Spleen (tissue), 7 donors: ENCODE measurements around the gene FKBP8.

ENCODE experiments used
- CTCF ChIP-seq, 11 experiments: fragments of 200-600 bp in 7 of 11; fragments of 450-650 bp in 4 of 11; sonication (generic) in 4 of 11; IDR thresholded peaks in 8 of 11; conservative IDR thresholded peaks in 3 of 11; 1 replicate in 7 of 11; 2 replicates in 4 of 11; pipeline versions ENCODE4 v1.4.0 to v1.8.0; 2016 to 2021; ENCODE audit warnings: antibody characterized with exemption in 11 of 11, inconsistent platforms in 4 of 11, mild to moderate bottlenecking in 1 of 11
- POLR2A ChIP-seq, 3 donors: fragments of 450-650 bp; IDR thresholded peaks; one replicate each; pipeline ENCODE4 v1.5.1; 2017; ENCODE audit warnings: antibody characterized with exemption in 3 of 3, mild to moderate bottlenecking in 1 of 3
- POLR2AphosphoS5 ChIP-seq, 3 donors: sonication (generic); formaldehyde crosslinking; IDR thresholded peaks; one replicate each; pipeline ENCODE4 v1.5.1; 2017; ENCODE audit warnings: antibody characterized with exemption in 3 of 3
- donor health status: DM: no; HTN: no; CAD: no; lungs with moderate emphysema.
- donor health status: DM: no; HTN: no; CAD: no.
- donor health status: DM: no; HTN: no; CAD: no.

DNA sequence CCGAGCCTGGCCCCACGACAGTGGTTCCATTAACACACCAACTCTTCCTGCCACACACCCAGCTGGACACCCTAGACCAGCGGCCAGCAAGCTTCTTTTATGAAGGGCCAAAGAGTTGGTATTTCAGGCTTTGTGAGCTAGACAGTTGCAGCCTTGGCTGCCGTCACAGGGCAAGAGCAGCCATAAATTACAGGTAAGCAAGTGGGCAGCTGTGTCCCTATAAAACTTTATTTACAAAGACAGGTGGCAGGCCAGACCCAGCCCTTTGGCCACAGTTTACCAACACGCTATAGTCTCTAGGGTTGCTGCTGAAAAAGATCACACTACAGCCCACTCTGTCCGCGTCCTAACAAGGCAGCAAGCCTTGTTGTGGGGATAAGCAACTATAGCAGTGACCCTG lies 34.8 kb downstream of the FKBP8 start:
- TF ChIP-seq POLR2A (IDR thresholded peaks at IDR 0.05) (no peak), POLR2AphosphoS5 (IDR thresholded peaks at IDR 0.05) (no peak), CTCF (IDR thresholded peaks at IDR 0.05 in 8 of 11, conservative IDR thresholded peaks at IDR 0.05 in 3 of 11) (no peak)
